Upper lobe of right lung (tissue), 1 donor: ENCODE data around the gene APBA2. TPM values are rescaled to one million over a fixed set of nuclear protein-coding genes. Genes with fewer than 3 reads are reported as not detected.
A peak's percentile ranks its signal among the peaks of the same experiment; 100 is the strongest.
"Not testable (repeated sequence)": the region's sequence is repeated elsewhere in the genome, so short reads cannot be mapped to it uniquely, and the experiment has no call there.

Experiments used
- ATAC-seq: fragments of 200-7000 bp; cut with Tn5 transposase; one replicate; pipeline ENCODE4 v1.9.1; 2020; ENCODE audit warnings: mild to moderate bottlenecking, moderate library complexity
- DNase-seq: peaks from one replicate; pipeline ENCODE4 v3.0.0-alpha.2; 2020
- H3K27ac ChIP-seq: fragments of 200-600 bp; one replicate; pipeline ENCODE4 v1.8.0; 2022
- H3K27me3 ChIP-seq: fragments of 200-600 bp; one replicate; pipeline ENCODE4 v1.8.0; 2022; ENCODE audit warnings: mild to moderate bottlenecking
- H3K36me3 ChIP-seq: fragments of 200-600 bp; one replicate; pipeline ENCODE4 v1.8.0; 2022
- H3K4me1 ChIP-seq: fragments of 200-600 bp; one replicate; pipeline ENCODE4 v1.8.0; 2022
- H3K4me3 ChIP-seq: fragments of 200-600 bp; one replicate; pipeline ENCODE4 v1.8.0; 2022; ENCODE audit warnings: mild to moderate bottlenecking
- H3K9me3 ChIP-seq: fragments of 200-600 bp; one replicate; pipeline ENCODE4 v1.8.0; 2022
- CTCF ChIP-seq: fragments of 200-600 bp; IDR thresholded peaks from one replicate; pipeline ENCODE4 v1.8.0; 2022; ENCODE audit warnings: antibody characterized with exemption
- intact Hi-C: fragments of 100-400 bp; cut with DNase I; formaldehyde crosslinking; loops from one replicate; pipeline ENCODE4 v1.11.0; 2022
- total RNA-seq: library from RNA; stranded (reverse); fragmentation: NEBNext Ultra II Directional; extraction: Animal tissue kit (Norgen Biotek cat#: 25700); gene quantifications from one replicate; pipeline ENCODE4 v1.2.1, GENCODE V29; 2021
- donor health status: DM: no; HTN: yes; CAD: no; lungs with severe emphysema.

Gene APBA2
- total RNA-seq, 1 donor from 2014 or later: 4.2 TPM

- no peak for TF ChIP-seq CTCF
- Histone ChIP-seq H3K9me3 (no peaks in the 10 kb centered on the region), H3K27me3 (no peaks in the 10 kb centered on the region), H3K36me3 (no peaks in the 10 kb centered on the region), H3K4me1 (no peaks in the 10 kb centered on the region), H3K4me3 (no peak overlapping the region), H3K27ac (no peak overlapping the region)
- ATAC-seq (no peak), DNase-seq (peak; percentile 12)
- intact Hi-C loops: no loop called here
Observed at GRCh38 chr15:29044503-29044901, 158.7 kb downstream of the APBA2 start.

- H3K4me3 ChIP-seq, H3K36me3 ChIP-seq, intact Hi-C loops, H3K4me1 ChIP-seq, ATAC-seq, DNase-seq, H3K9me3 ChIP-seq, H3K27ac ChIP-seq, H3K27me3 ChIP-seq: not testable (repeated sequence)
Observed at GRCh38 chr15:29045161-29045560, 159.4 kb downstream of the APBA2 start.

GRCh38 chr15:29045717-29046116, 159.9 kb downstream of the APBA2 start:
- H3K9me3 ChIP-seq: no peaks in the 10 kb centered on the region
- H3K4me1 ChIP-seq: no peaks in the 10 kb centered on the region
- intact Hi-C loops: no loop called here
- no peaks in the 10 kb centered on the region for H3K27me3 ChIP-seq
- no peak for TF ChIP-seq CTCF
- ATAC-seq (no peak), DNase-seq (no peak)
- H3K36me3 ChIP-seq: no peaks in the 10 kb centered on the region
- H3K4me3 ChIP-seq: no peak overlapping the region
- H3K27ac ChIP-seq: no peak overlapping the region

GRCh38 chr15:29046281-29046810, 160.6 kb downstream of the APBA2 start:
- Histone ChIP-seq H3K4me3 (no peak overlapping the region), H3K27ac (no peak overlapping the region), H3K9me3 (no peaks in the 10 kb centered on the region), H3K4me1 (no peaks in the 10 kb centered on the region), H3K36me3 (no peaks in the 10 kb centered on the region), H3K27me3 (no peaks in the 10 kb centered on the region)
- no peak for ATAC-seq
- no peak for TF ChIP-seq CTCF
- peak; percentile 15 for DNase-seq
- intact Hi-C loops: no loop called here

- intact Hi-C loops: no loop called here
- Histone ChIP-seq H3K9me3 (no peaks in the 10 kb centered on the region), H3K4me1 (no peaks in the 10 kb centered on the region), H3K27me3 (no peaks in the 10 kb centered on the region), H3K36me3 (no peaks in the 10 kb centered on the region), H3K27ac (no peak overlapping the region), H3K4me3 (no peak overlapping the region)
- TF ChIP-seq CTCF: no peak
- no peak for ATAC-seq
- DNase-seq: peak; percentile 5
Observed at GRCh38 chr15:29046977-29047376, 161.2 kb downstream of the APBA2 start.

GRCh38 chr15:29048011-29048410, 162.2 kb downstream of the APBA2 start:
- H3K27ac ChIP-seq: no peak overlapping the region
- no peak overlapping the region for H3K4me3 ChIP-seq
- ATAC-seq: no peak
- peak; percentile 8 for DNase-seq
- H3K4me1 ChIP-seq: no peaks in the 10 kb centered on the region
- intact Hi-C loops: no loop called here
- no peaks in the 10 kb centered on the region for H3K36me3 ChIP-seq
- H3K9me3 ChIP-seq: no peaks in the 10 kb centered on the region
- no peak for TF ChIP-seq CTCF
- no peaks in the 10 kb centered on the region for H3K27me3 ChIP-seq
